HCT116 (cell line): ENCODE results near the gene SOX1. TPM values are rescaled to one million over a fixed set of nuclear protein-coding genes. Genes with fewer than 3 reads are reported as not detected.

Source experiments
- ATAC-seq: fragments of 200-7000 bp; cut with Tn5 transposase; 2 replicates; pipeline ENCODE4 v1.9.1; 2020; ENCODE audit warnings: mild to moderate bottlenecking, moderate library complexity
- BruUV-seq: library from RNA; stranded (reverse); fragments of 400-500 nt; replicated peaks from 2 replicates; lab custom pipeline; 2021; lab: Mats Ljungman, UMichigan
- CTCF ChIA-PET: fragments of 300-600 bp; sonication (Branson Sonifier 250); formaldehyde crosslinking; loops from one replicate; lab custom pipeline; 2021; ENCODE audit warnings: antibody characterized with exemption; lab: Charles Lee
- POLR2A ChIA-PET: fragments of 300-600, 350-600 bp; sonication (Branson Sonifier 250); formaldehyde crosslinking; loops from one replicate; lab custom pipeline; 2021; ENCODE audit warnings: antibody characterized with exemption; lab: Charles Lee
- RAD21 ChIA-PET, 2 experiments: fragments of 300-600 bp; sonication (Branson Sonifier 250); formaldehyde crosslinking; loops; one replicate each; lab custom pipeline; 2023; ENCODE audit warnings: low total read pairs in 2 of 2; ENCODE audit not compliant: uncharacterized antibody in 2 of 2, unreplicated experiment in 2 of 2, low non-redundant PET in 1 of 2; lab: Charles Lee
- DNase-seq: peaks from one replicate; pipeline ENCODE4 v3.0.0-alpha.2; 2010; ENCODE audit warnings: low read depth, low spot score
- H2AFZ ChIP-seq: fragments of 200-600 bp; shearing (Covaris generic), sonication (generic); 2 replicates; pipeline ENCODE4 v1.6.1; 2017; ENCODE audit warnings: low read depth, mixed run types, mixed read lengths, antibody characterized with exemption, low read length; ENCODE audit not compliant: poor library complexity, severe bottlenecking
- H3K27ac ChIP-seq: 2 replicates; pipeline ENCODE4 v1.5.1; 2012; ENCODE audit warnings: low read depth, low read length
- H3K27me3 ChIP-seq: fragments of 200-600 bp; sonication (generic); 2 replicates; pipeline ENCODE4 v1.6.1; 2016; ENCODE audit warnings: mixed run types, low read length, mixed read lengths; ENCODE audit not compliant: insufficient read depth
- H3K36me3 ChIP-seq, 2 experiments: fragments of 200-500 bp in 1 of 2; fragments of 200-600 bp in 1 of 2; sonication (Bioruptor generic) in 1 of 2; sonication (generic) in 1 of 2; 2 replicates each; pipeline versions ENCODE4 v1.5.1 to v1.6.1; 2014 to 2016; ENCODE audit warnings: low read length in 2 of 2, inconsistent platforms in 1 of 2, mixed read lengths in 1 of 2, mixed run types in 1 of 2; ENCODE audit not compliant: insufficient read depth in 2 of 2, control insufficient read depth in 1 of 2
- H3K4me1 ChIP-seq, 2 experiments: fragments of 200-600 bp in 1 of 2; sonication (generic) in 1 of 2; 2 replicates each; pipeline versions ENCODE4 v1.5.1 to v1.6.1; 2012 to 2017; ENCODE audit warnings: low read length in 2 of 2, inconsistent platforms in 1 of 2, mild to moderate bottlenecking in 1 of 2, mixed read lengths in 1 of 2, mixed run types in 1 of 2, moderate library complexity in 1 of 2; ENCODE audit not compliant: insufficient read depth in 2 of 2, control insufficient read depth in 1 of 2
- H3K4me2 ChIP-seq: fragments of 200-600 bp; sonication (generic); 2 replicates; pipeline ENCODE4 v1.6.1; 2017; ENCODE audit warnings: mixed run types, low read length, mixed read lengths
- H3K4me3 ChIP-seq, 2 experiments: fragments of 200-600 bp in 1 of 2; sonication (generic) in 1 of 2; replicated peaks in 1 of 2; 2 replicates each; pipeline ENCODE4 v1.5.1; 2011 to 2016; ENCODE audit warnings: low read length in 2 of 2, control low read depth in 1 of 2, low read depth in 1 of 2, mild to moderate bottlenecking in 1 of 2, mixed read lengths in 1 of 2, mixed run types in 1 of 2
- H3K79me2 ChIP-seq: fragments of 200-600 bp; sonication (generic); 2 replicates; pipeline ENCODE4 v1.6.1; 2017; ENCODE audit warnings: mild to moderate bottlenecking, mixed run types, low read length, moderate library complexity, mixed read lengths; ENCODE audit not compliant: insufficient read depth
- H3K9ac ChIP-seq: fragments of 200-600 bp; sonication (generic); 2 replicates; pipeline ENCODE4 v1.6.1; 2016; ENCODE audit warnings: low read length, mixed read lengths
- H3K9me2 ChIP-seq: fragments of 200-600 bp; sonication (generic), shearing (Covaris generic); 2 replicates; pipeline ENCODE4 v1.6.1; 2017; ENCODE audit warnings: mixed run types, mild to moderate bottlenecking, moderate library complexity; ENCODE audit not compliant: insufficient read depth
- H3K9me3 ChIP-seq, 2 experiments: fragments of 200-500 bp in 1 of 2; fragments of 200-600 bp in 1 of 2; sonication (Bioruptor generic) in 1 of 2; sonication (generic) in 1 of 2; 2 replicates each; pipeline ENCODE4 v1.6.1; 2014 to 2017; ENCODE audit warnings: low read length in 2 of 2, mixed read lengths in 2 of 2, inconsistent platforms in 1 of 2, low read depth in 1 of 2, mild to moderate bottlenecking in 1 of 2, mixed run types in 1 of 2, moderate library complexity in 1 of 2; ENCODE audit not compliant: control insufficient read depth in 1 of 2, insufficient read depth in 1 of 2
- H4K20me1 ChIP-seq: fragments of 200-600 bp; sonication (generic), shearing (Covaris generic); 2 replicates; pipeline ENCODE4 v1.6.1; 2017; ENCODE audit warnings: mixed run types, mild to moderate bottlenecking, moderate library complexity; ENCODE audit not compliant: insufficient read depth
- CEBPB ChIP-seq: IDR thresholded peaks from 2 replicates; pipeline ENCODE4 v1.6.1; 2012; ENCODE audit warnings: low read depth
- EGR1 ChIP-seq: IDR thresholded peaks from 2 replicates; pipeline ENCODE4 v1.6.1; 2012; ENCODE audit warnings: low read depth
- ELF1 ChIP-seq: IDR thresholded peaks from 2 replicates; pipeline ENCODE4 v1.6.1; 2012; ENCODE audit warnings: low read depth, borderline replicate concordance
- FOSL1 ChIP-seq: IDR thresholded peaks from 2 replicates; pipeline ENCODE4 v1.6.1; 2012; ENCODE audit warnings: low read depth
- JUND ChIP-seq: IDR thresholded peaks from 2 replicates; pipeline ENCODE4 v1.6.1; 2012
- SIN3A ChIP-seq: IDR thresholded peaks from 2 replicates; pipeline ENCODE4 v1.6.1; 2012; ENCODE audit warnings: low read depth
- SRF ChIP-seq: IDR thresholded peaks from 2 replicates; pipeline ENCODE4 v1.6.1; 2012; ENCODE audit warnings: low read depth
- TCF7L2 ChIP-seq: IDR thresholded peaks from 2 replicates; pipeline ENCODE4 v1.7.0; 2011; ENCODE audit warnings: borderline replicate concordance, inconsistent platforms; ENCODE audit not compliant: insufficient read depth, insufficient read length; ENCODE audit errors: extremely low read depth
- ZFX ChIP-seq: fragments of 450-650 bp; IDR thresholded peaks from 2 replicates; pipeline ENCODE4 v1.6.1; 2017
- ZNF274 ChIP-seq: fragments of 200-500 bp; sonication (Bioruptor generic); IDR thresholded peaks from 2 replicates; pipeline ENCODE4 v1.6.1; 2014; ENCODE audit warnings: mild to moderate bottlenecking, low read depth, low read length, inconsistent platforms
- intact Hi-C: fragments of 100-400 bp; cut with micrococcal nuclease; formaldehyde crosslinking; loops from 2 replicates; pipeline ENCODE4 v1.10.0; 2022
- total RNA-seq: library from RNA; stranded (reverse); gene quantifications from one replicate; pipeline ENCODE4 v1.2.1, GENCODE V29; 2021; ENCODE audit not compliant: unreplicated experiment
- TF ChIP-seq, protein P1 (sequence below): IDR thresholded peaks from 2 replicates; pipeline ENCODE4 v1.6.1; 2012; ENCODE audit warnings: low read depth
- TF ChIP-seq, protein P2 (sequence below): IDR thresholded peaks from 2 replicates; pipeline ENCODE4 v1.6.1; 2012

Gene SOX1
- total RNA-seq, 1 experiment from 2014 or later, result not detected

DNA sequence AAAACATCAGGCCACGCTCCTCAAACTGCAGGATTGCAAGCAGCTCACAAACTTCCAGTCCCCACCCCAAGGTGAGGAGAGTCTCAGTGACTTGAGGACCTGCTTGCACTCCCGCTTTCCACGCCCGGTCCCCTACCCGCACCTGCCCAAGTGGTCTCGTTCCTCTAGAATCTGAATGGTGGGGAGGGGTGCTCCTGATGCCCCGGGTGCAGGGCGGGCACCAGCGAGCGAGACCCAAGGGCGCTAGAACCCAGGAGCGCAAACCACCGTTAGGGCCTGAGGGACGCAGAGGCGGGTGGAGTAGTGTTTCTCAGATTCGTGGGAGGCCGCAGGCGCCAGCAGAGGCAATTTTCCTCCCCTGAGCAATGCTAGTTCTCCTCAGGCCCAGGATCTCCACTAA, 40.3 kb downstream of the SOX1 start:
- Histone ChIP-seq H2AFZ (no peak overlapping the region), H3K9ac (no peak overlapping the region), H3K27ac (no peak overlapping the region), H3K27me3 (peaks cover 13% of the 10 kb centered on the region; the same call in 1 of the 2 replicates), H3K9me2 (no peaks in the 10 kb centered on the region), H4K20me1 (no peaks in the 10 kb centered on the region), H3K36me3 (no peaks in the 10 kb centered on the region), H3K4me2 (no peak overlapping the region), H3K9me3 (no peaks in the 10 kb centered on the region), H3K79me2 (no peaks in the 10 kb centered on the region), H3K4me3 (no peak overlapping the region), H3K4me1 (no peaks in the 10 kb centered on the region; a peak in 2 of 4 replicates)
- ATAC-seq, result no peak
- RAD21 ChIA-PET, result no interaction called here
- intact Hi-C loops, result loop anchor here (10.0 kb wide), 1 partner anchor 328 kb away; no protein-coding TSS in a partner anchor
- no TSS peak for BruUV-seq
- POLR2A ChIA-PET, result no interaction called here
- DNase-seq, result no peak
- CTCF ChIA-PET, result no interaction called here
- TF ChIP-seq SIN3A (no peak), FOSL1 (no peak)

DNA sequence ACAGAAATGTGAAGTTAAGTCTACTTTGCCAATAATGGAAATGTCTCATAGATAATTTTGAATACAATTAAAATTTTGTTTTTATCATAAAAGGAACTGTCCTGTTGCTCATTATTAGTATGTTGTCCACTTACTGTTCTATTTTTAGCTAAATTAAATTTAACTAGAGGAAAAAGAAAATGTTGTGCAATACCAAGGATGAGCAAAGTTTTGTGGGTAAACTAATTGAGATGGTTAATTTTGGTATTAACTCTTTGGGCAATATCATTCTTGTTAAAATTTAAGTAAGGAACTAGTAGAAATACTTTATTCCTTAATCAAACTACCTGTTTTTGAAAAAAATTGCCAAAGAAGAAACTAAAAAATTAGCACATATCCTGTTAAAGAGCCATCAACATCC, 43.5 kb downstream of the SOX1 start:
- RAD21 ChIA-PET, result no interaction called here
- no peaks in the 10 kb centered on the region for H3K36me3 ChIP-seq
- POLR2A ChIA-PET, result no interaction called here
- intact Hi-C loops, result no loop called here
- no peak overlapping the region for H2AFZ ChIP-seq
- no peak overlapping the region for H3K9ac ChIP-seq
- no peaks in the 10 kb centered on the region for H3K9me2 ChIP-seq
- H3K4me3 ChIP-seq, result no peak overlapping the region
- H3K4me1 ChIP-seq, result peaks cover 0 to 10% of the 10 kb centered on the region in 2 experiments; a peak in 1 of 4 replicates
- TF ChIP-seq ZFX (no peak), FOSL1 (no peak), ZNF274 (no peak), JUND (no peak), SRF (no peak), ELF1 (no peak), EGR1 (no peak), CEBPB (no peak), TCF7L2 (no peak)
- TF ChIP-seq, protein P1, sequence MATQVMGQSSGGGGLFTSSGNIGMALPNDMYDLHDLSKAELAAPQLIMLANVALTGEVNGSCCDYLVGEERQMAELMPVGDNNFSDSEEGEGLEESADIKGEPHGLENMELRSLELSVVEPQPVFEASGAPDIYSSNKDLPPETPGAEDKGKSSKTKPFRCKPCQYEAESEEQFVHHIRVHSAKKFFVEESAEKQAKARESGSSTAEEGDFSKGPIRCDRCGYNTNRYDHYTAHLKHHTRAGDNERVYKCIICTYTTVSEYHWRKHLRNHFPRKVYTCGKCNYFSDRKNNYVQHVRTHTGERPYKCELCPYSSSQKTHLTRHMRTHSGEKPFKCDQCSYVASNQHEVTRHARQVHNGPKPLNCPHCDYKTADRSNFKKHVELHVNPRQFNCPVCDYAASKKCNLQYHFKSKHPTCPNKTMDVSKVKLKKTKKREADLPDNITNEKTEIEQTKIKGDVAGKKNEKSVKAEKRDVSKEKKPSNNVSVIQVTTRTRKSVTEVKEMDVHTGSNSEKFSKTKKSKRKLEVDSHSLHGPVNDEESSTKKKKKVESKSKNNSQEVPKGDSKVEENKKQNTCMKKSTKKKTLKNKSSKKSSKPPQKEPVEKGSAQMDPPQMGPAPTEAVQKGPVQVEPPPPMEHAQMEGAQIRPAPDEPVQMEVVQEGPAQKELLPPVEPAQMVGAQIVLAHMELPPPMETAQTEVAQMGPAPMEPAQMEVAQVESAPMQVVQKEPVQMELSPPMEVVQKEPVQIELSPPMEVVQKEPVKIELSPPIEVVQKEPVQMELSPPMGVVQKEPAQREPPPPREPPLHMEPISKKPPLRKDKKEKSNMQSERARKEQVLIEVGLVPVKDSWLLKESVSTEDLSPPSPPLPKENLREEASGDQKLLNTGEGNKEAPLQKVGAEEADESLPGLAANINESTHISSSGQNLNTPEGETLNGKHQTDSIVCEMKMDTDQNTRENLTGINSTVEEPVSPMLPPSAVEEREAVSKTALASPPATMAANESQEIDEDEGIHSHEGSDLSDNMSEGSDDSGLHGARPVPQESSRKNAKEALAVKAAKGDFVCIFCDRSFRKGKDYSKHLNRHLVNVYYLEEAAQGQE, result no peak
- TF ChIP-seq, protein P2, sequence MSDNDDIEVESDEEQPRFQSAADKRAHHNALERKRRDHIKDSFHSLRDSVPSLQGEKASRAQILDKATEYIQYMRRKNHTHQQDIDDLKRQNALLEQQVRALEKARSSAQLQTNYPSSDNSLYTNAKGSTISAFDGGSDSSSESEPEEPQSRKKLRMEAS, result no peak
- H3K4me2 ChIP-seq, result no peak overlapping the region
- no peak overlapping the region for H3K27ac ChIP-seq
- ATAC-seq, result no peak
- no peaks in the 10 kb centered on the region for H3K9me3 ChIP-seq
- H3K79me2 ChIP-seq, result no peaks in the 10 kb centered on the region
- DNase-seq, result no peak
- no TSS peak for BruUV-seq
- H4K20me1 ChIP-seq, result no peaks in the 10 kb centered on the region
- peaks cover 20% of the 10 kb centered on the region; the same call in 1 of the 2 replicates for H3K27me3 ChIP-seq
- CTCF ChIA-PET, result no interaction called here
